GM19193 (cell line): ENCODE data around the gene SAMSN1.

Source experiments
- POLR2A ChIP-seq: IDR thresholded peaks from 4 replicates; pipeline ENCODE4 v1.6.1; 2011; ENCODE audit not compliant: insufficient read depth, insufficient read length; ENCODE audit errors: extremely low read depth

The SAMSN1 gene

GRCh38 chr21:14573244-14573643, 27.1 kb upstream of the SAMSN1 start:
- no peak for TF ChIP-seq POLR2A

- no peak for TF ChIP-seq POLR2A
Measured at GRCh38 chr21:14572204-14572780, 26.2 kb upstream of the SAMSN1 start.

- TF ChIP-seq POLR2A: no peak
Measured at GRCh38 chr21:14569868-14570267, 23.8 kb upstream of the SAMSN1 start.

- no peak for TF ChIP-seq POLR2A
Measured at GRCh38 chr21:14569026-14569621, 23.0 kb upstream of the SAMSN1 start.

GRCh38 chr21:14567331-14568279, 21.5 kb upstream of the SAMSN1 start:
- TF ChIP-seq POLR2A: no peak

GRCh38 chr21:14566894-14567293, 20.8 kb upstream of the SAMSN1 start:
- TF ChIP-seq POLR2A: no peak

- TF ChIP-seq POLR2A: no peak
Measured at GRCh38 chr21:14562959-14563358, 16.8 kb upstream of the SAMSN1 start.

GRCh38 chr21:14560555-14560954, 14.4 kb upstream of the SAMSN1 start:
- TF ChIP-seq POLR2A: no peak

GRCh38 chr21:14560139-14560538, 14.0 kb upstream of the SAMSN1 start:
- no peak for TF ChIP-seq POLR2A

GRCh38 chr21:14559102-14559501, 13.0 kb upstream of the SAMSN1 start:
- TF ChIP-seq POLR2A: no peak

GRCh38 chr21:14557413-14557812, 11.3 kb upstream of the SAMSN1 start:
- TF ChIP-seq POLR2A: no peak

GRCh38 chr21:14554948-14555347, 8.8 kb upstream of the SAMSN1 start:
- TF ChIP-seq POLR2A: no peak

- no peak for TF ChIP-seq POLR2A
Measured at GRCh38 chr21:14553422-14553821, 7.3 kb upstream of the SAMSN1 start.

- TF ChIP-seq POLR2A: no peak
Measured at GRCh38 chr21:14551741-14552140, 5.6 kb upstream of the SAMSN1 start.

GRCh38 chr21:14550135-14550534, 4.0 kb upstream of the SAMSN1 start:
- TF ChIP-seq POLR2A: no peak

- TF ChIP-seq POLR2A: no peak
Measured at GRCh38 chr21:14548779-14549178, 2.7 kb upstream of the SAMSN1 start.
